A172 (cell line): ENCODE data around the gene CYTL1. TPM values are rescaled to one million over a fixed set of nuclear protein-coding genes. Genes with fewer than 3 reads are reported as not detected.
"Not testable (repeated sequence)": the region's sequence is repeated elsewhere in the genome, so short reads cannot be mapped to it uniquely, and the experiment has no call there.

Source experiments
- DNase-seq: peaks from one replicate; pipeline ENCODE4 v3.0.0-alpha.2; 2015; ENCODE audit warnings: low spot score
- total RNA-seq: library from RNA; depleted of rRNA; stranded (reverse); fragments of >200 nt; shearing (Covaris generic); gene quantifications from 2 replicates; pipeline ENCODE4 v1.2.3, GENCODE V29; 2014

Gene CYTL1
- total RNA-seq, 1 experiment from 2014 or later, result not detected

DNA sequence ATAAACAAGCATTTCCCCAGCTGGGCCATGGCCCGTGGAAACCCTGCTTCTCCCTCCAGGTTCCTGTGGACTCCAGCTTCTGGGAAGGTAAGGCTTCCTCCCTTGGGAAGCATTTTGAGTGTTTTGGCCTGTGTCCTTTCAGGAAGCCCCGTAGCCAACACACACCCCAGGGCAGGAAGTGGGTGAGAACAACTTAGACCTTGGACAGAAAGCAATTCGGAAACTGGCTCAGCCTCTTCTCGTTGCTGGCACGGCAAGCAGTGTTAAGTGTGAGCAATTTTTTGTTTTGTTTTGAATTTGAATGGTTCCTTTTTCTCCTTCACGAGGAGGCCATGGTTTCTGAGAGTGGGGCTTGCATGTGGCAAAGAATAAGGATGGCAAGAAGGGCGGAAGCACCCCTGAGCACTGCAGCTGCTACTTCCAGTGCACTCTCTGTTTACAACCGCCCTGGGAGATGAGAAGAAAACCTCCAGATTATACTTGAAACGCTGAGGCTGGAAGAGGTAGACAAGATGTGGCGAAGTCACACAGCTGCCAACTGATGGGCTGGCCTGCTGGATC, 14.1 kb upstream of the CYTL1 start:
- no peak for DNase-seq

DNA sequence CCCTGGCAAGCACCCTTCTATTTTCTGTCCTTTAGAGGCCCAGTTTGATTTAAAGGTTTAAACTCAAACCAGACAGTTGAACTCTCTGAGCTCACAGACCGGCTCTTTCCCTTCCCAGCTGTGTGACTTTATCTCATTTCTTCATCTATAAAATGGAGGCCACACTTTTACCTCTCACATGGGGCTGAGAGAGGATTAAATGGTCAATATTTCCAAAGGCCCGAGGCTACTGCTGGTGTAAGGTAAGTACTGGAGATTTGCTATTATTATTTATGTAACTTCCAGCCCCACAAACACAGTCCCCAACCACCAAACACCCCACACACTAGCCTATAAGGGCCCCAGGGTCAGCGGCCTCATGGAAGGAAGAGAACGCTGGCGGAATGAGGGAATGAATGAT, 13.6 kb upstream of the CYTL1 start:
- no peak for DNase-seq

DNA sequence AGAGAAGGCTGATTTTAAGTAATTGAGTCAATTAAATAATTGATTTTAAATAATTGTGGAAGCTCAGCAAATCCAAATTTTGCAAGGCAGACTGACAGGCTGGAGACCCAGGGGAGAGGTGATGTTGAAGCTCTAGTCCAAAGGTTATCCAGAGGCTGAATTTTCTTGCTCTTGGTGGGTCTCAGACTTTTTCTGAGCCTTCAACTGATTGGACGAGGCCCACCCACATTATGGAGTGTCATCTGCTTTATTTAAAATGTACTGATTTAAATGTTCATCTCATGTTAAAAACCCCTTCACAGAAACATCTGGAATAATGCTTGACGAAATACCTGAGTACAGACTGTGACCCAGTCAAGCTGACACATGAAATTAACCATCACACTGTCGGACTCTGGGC, 11.7 kb upstream of the CYTL1 start:
- no peak for DNase-seq

DNA sequence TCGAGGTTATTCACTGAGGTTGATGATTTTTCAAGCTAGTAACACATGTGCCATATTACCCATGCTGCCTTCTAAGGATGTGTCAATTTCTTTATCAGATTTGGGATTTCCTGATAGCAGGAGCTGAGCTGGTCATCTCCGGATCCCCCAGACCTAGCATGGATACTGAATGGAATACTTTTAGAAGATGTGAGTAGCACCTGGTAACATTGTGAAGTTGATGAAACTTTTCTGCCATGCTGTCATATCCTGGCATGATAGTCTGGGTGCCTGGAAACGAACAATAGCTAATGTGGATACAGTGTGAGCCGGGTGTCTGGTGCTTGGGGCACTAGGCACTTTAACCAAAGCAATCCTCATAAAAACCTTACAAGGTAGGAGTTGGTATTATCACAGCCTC, 11.0 kb upstream of the CYTL1 start:
- DNase-seq, result no peak

DNA sequence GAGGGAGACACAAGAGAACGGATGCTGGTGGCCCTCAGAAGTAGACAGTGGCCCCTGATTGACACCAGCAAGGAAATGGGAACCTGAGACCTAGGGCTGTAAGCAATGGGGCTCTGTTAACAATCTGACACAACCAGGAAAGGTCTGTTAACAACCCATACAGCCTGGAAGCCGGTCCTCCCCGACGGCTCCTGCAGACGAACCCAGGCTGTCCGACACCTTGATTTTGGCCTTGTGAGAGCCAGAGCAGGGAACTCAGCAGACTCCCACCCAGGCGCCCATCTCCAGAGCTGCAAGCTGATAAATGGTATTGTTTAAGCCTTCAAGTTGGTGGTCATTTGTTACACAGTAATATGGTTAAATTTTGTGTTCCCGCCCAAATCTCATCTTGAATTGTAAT, 10.2 kb upstream of the CYTL1 start:
- DNase-seq, result no peak

DNA sequence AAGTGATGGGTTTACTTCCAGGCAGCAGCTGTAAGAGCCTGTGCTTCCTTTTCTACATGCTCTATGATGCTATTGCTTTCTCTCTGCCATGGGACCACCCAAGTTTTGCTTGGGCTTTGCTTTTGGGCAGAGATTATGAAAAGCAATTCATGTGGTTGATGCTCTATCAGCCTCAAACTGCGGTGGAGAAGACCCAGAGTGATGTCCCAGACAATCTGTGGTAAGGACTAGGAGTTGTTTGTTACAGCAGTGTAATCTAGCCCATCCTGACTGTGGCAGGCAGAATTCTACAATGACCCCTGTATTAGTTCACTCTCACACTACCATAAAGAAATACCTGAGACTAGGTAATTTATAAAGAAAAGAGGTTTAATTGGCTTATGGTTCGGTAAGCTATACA, 9.2 kb upstream of the CYTL1 start:
- DNase-seq, result no peak

DNA sequence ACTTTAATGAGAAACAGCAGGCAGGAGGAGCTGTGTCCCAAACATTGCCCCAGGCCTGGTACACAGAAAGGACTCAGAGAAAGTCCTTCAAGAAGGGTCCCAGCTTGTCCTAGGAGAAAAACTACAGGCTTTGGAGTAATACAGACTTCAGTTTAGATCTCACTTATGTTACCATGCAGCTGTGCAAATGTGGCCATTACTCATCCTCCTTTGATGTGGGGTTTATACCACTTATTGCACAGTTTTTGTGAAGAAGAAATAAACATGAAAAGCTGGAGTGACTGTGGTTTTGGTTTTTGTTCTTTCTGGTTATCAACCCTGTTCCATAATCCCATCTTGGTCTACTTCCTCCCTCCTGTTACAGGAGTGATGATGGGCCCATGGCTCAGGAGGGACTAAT, 8.1 kb upstream of the CYTL1 start:
- DNase-seq, result no peak

DNA sequence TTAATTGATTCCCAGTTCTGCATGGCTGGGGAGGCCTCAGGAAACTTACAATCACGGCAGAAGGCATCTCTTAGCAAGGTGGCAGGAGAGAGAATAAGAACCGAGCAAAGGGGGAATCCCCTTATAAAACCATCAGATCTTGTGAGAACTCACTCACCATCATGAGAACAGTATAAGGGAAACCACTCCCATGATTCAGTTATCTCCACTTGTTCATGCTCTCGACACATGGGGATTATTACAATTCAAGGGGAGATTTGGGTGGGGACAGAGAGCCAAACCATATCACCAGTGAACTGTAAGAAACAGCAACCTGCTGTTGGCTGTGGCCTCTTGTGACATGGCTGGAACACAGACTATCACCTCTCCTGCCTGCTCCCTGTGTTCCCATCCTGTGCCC, 7.1 kb upstream of the CYTL1 start:
- no peak for DNase-seq

DNA sequence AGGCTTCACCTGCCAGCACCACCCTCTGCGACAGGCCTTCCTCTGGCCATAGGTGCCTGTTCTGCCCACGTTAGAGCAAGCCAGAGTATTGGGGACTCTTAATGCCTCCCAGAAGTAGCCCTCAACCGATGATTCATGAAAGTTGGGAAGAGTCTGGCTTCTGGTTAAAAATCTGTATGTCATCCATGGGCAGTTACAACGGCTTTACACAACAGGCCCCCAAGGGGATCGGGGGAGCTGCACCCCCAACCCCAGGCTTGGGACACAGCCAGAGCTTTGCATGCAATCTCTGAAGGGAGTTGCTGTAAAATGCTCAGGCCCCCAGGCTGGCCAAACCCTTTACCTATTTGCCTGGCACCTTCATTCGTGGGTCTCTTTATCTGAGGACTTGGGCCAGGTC, 5.4 kb upstream of the CYTL1 start:
- no peak for DNase-seq

DNA sequence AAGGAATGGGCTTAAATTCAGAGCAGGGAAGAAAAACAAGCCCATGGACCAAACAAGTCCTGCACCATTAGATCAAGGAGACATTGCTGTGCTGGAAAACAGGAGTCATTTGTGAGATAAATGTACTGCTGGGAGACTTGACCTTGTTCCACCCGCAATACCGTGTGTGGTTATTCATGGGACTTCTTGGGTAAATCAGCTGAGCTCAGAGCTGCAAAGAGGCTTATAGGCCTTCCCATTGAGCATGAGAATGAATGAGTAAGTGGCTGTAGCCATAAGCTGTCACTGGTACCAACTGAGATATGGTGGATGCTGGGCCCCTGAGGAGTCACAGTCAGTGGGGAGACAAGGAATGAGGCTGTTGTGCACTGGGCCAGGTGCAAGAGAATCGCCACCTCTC, 2.3 kb upstream of the CYTL1 start:
- DNase-seq, result no peak

DNA sequence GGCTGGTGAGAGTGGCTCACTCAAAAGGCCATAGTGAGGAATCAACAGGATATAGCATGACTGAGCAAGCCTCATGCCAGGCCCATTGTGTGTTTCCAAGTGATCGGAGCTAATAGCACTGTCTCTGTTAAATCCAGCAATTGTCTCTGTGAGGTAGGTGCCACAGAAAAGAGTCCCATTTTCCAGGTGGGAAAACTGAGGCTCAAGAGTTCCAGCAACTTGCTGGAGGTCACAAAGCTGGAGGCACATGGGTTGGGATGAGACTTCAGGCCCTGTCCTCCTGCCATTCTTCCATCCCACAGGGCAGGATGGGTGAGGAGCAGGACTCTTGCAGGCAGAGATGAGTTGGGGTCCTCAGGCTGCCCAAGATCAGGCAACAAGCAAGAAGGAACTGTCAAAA, 1.1 kb upstream of the CYTL1 start:
- no peak for DNase-seq

DNA sequence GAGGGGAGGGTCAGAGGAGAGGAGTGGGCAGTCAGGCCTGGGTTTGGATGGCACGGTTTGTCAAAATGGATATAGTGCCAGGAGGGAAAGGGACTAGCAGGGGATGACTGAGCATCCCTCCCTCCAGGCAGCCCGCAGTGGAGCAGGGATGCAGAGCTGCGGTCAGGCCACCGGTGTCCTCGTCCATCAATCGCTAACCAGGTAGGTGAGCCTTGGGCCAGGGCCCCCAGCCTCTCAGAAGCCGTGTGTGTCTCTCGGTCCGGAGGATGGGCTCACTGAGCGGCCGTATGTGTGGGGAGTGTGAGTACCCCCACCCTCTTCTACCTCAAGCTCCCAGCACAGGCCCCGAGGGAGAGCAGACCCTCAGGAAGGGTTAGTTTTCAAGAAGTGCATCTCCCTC, 538 bp upstream of the CYTL1 start:
- DNase-seq, result no peak

DNA sequence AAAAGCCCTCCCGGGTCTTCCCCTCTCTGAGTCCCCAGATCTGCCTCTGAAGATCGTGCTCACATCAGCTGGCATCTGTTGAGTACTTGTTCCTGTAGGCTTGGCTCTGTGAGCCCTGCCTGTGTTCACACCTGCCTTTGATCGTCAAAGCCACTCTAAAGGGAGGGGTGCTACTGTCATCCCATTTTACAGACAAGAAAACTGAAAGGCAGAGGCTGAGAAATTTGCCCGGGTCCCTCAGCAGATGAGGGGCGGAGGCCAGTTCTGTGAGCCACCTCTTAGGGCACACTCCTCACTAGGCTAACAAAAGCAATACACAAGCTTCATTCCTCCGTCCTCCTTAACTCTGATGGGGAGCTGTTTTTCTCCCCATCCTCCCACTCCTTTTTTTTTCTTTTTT, 655 bp downstream of the CYTL1 start:
- DNase-seq, result no peak

DNA sequence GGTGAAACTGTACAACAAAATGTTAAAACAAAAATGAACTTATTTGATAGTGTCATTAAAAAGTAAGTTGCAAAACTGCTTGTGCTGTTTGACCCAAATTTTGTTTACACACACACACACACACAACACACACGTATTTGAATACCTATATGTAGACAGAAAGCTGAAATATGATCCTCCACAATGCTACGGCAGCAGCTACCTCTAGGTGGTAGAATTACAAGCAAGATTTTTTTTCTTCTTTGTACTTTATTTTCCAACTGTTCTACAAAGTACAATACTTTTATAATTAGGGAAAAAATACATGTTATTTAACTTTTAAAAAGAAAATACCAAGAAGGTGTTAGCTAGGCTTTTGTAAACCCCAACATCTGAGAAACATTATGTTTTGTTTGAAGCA, 1.2 kb downstream of the CYTL1 start:
- DNase-seq, result no peak

DNA sequence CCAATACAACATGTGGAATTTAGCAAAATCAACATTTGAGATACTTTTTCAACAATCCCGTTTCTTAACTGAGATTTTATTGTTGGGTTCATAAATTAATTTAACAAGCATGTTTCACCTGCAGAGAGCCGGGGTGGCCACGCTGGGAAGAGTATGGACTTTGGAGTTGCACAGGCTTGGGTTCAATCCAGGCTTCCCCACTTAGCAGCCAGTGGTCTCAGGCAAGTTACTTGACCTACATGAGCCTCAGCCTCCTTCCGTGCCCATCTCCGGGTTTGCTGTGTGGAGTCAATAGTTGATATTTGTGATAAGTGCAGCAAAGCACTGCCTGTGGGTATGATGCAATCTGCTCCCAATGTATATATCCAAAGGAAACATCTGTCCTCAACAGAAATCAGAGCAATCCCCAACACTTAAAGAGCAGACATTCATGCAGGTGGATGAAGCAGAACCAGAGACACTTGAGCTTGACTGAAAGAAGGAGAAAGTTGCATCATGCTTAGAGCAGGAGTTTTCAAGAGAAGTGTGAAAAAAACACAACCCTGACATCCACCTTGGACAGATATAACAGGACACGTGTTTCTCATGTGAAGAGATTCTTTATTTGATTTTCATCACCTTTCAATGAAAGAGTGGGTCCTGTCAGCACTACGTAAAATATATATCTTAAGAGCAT, 5.1 kb downstream of the CYTL1 start:
- no peak for DNase-seq

DNA sequence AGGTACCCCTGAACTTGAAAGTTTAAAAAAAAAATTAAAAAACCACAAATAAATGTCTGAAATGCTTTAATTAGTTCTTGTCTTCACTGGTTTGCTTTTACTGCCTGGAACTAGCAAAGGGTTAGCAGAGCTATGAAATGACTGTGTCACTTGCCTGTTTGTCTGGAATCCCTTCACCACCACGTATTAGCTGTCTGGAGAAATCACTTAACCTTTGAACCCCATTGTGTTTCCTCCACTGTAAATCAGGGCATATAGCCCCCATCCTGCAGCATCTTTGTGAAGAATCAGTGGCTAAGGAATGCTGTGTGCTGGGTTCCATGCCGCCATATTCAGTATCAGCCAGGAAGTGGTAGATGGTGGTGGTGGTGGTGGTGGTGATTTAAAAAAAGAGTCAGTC, 6.3 kb downstream of the CYTL1 start:
- DNase-seq, result no peak

DNA sequence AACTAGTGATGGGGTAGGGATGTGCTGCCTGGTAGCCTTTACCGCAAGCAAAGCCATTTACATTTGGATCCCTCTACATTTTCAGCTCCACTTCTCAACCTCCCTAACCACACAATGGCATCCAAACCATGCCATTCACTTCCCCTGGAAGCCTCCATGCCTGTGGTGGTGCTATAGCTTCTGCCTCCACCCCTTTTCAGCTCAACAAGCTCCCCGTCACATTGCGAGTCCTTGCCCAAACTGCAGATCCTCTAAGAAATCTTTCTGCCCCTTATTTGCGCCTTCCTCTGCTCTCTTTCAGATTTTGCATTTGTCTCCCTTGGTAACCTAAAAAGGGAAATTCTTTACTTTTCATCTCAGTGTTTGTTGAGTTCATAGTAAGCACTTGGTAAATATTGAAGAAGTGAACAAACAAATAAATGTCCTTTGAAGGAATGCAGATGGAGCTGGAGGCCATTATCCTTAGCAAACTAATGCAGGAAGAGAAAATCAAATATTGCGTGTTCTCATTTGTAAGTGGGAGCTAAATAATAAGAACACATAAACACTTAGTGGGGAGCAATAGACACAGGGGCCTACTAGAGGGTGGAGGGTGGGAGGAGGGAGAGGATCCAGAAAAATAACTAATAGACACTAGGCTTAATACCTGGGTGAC, 6.9 kb downstream of the CYTL1 start:
- no peak for DNase-seq

DNA sequence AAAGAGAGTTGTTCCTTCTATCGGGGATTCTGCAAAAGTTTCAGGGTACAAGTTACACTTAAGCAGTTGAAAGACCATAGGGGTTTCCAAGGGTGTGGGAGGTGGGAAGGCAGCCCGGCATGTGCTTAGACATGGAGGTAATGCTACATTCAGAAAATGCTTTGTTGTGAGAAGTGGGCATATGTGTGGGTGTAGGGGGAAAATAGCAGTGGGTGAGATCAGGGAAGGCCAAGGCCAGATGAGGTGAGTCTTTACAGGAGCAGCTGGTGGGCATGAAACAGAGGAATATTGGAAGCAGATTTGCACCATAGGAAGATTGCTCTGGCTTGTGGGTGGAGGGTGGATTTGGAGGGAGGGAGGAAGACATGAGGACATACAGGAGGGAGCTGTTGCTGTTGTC, 8.3 kb downstream of the CYTL1 start:
- DNase-seq, result no peak

DNA sequence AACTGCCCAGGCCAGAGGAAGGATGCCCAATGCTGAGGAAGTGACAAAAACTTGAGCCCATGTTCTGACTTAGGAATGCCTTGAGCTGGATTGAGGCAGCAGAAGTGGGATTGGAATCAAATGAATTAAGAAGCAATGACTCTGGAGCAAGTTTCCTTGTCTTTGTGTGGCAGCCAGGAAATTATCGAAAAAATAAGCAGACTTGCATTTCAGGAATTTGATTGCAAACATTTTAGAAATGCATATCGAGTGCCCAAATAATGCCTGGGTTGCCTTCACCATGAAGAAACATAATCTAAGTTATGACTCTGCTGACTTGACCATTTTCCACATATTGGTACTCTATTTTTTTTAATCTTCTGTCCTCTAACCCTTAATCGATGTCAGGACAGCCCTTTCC, 9.5 kb downstream of the CYTL1 start:
- DNase-seq, result no peak

DNA sequence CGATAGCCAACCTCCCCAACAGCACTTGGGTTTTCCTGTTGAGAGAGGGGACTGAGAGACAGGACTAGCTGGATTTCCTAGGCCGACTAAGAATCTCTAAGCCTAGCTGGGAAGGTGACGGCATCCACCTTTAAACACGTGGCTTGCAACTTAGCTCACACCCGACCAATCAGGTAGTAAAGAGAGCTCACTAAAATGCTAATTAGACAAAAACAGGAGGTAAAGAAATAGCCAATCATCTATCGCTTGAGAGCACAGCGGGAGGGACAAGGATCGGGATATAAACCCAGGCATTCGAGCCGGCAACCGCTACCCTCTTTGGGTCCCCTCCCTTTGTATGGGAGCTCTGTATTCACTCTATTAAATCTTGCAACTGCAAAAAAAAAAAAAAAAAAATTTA, 12.3 kb downstream of the CYTL1 start:
- not testable (repeated sequence) for DNase-seq

DNA sequence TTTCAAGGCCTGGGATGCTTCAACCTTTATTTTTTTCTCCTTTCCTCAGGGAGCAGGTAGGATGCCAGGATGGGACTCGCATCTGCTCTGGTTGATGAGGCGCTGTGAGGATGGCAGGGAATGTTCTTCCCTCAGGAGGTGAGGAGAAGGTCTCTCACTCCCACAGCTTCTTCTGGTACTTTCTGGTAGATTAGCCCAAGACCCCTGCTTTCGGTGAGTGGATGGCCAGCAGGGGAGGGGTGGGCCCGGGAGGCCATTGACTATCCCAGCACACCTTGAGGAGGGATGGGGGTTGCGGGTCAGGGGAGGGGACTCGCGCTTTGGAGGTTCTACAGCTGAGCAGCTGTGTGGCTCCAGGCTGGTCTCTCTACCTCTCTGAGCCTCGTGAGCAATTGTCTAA, 14.8 kb downstream of the CYTL1 start:
- DNase-seq, result no peak

DNA sequence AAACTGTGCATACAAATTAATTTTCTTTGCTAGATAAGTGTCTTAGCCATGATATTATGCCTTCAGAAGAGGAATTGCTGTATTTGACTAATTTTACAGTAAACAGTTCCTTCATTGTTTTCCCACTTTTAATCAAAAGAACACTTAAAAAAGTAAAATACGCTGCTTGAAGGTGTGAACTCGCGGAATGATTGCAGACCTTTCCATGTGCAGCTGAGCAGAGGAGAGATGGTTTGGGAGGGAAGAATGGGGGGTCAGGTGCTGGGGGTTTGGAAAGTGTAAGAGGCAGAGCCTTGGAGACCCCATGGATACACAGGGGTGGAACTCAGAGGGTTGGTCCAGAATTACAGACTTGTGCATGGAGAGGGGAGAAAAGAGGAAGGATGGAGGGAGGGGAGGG, 15.3 kb downstream of the CYTL1 start:
- DNase-seq, result no peak

DNA sequence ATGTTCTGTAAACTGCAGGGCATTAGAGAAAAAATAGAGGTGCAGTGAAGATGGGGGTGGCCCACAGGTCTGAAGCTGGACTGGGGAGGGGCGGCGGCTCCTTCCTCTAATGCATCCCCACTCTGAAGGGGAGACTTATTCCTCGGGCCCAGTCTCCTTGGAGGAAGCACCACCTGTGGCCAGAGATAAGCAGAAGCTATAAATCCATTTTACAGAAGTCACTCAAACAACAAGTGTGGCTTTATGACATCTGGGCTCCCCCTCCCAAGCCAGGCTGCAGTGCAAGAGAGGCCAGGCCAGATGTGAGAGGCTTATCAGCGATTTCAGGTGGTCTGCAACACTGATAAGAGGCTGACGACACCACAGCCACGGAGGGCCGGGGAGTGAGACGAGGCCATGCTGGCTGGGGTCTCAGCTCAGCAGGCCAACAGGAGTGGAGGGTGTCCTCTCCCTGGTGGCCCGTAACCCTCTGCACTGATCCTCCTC, 15.8 kb downstream of the CYTL1 start:
- DNase-seq, result no peak

DNA sequence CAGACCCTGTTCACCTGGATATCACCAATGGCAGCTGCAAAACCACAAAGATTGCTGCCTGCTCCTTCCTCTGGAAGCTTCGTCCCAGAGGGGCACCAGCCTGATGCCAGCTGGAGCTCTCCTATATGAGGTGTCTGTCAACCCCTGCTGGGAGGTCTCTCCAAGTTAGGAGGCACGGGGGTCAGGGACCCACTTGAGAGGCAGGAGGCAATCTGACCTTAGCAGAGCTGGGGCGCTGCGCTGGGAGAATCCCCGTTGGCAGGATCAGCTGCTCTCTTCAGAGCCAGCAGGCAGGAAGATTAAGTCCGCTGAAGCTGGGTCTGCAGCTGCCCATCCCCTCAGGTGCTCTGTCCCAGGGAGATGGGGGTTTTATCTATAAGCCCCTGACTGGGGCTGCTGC, 17.6 kb downstream of the CYTL1 start:
- DNase-seq, result not testable (repeated sequence)
